ENCODE data around the gene D2HGDH.
"Not testable (repeated sequence)": the region's sequence is repeated elsewhere in the genome, so short reads cannot be mapped to it uniquely, and the experiment has no call there.

Gene D2HGDH

DNA sequence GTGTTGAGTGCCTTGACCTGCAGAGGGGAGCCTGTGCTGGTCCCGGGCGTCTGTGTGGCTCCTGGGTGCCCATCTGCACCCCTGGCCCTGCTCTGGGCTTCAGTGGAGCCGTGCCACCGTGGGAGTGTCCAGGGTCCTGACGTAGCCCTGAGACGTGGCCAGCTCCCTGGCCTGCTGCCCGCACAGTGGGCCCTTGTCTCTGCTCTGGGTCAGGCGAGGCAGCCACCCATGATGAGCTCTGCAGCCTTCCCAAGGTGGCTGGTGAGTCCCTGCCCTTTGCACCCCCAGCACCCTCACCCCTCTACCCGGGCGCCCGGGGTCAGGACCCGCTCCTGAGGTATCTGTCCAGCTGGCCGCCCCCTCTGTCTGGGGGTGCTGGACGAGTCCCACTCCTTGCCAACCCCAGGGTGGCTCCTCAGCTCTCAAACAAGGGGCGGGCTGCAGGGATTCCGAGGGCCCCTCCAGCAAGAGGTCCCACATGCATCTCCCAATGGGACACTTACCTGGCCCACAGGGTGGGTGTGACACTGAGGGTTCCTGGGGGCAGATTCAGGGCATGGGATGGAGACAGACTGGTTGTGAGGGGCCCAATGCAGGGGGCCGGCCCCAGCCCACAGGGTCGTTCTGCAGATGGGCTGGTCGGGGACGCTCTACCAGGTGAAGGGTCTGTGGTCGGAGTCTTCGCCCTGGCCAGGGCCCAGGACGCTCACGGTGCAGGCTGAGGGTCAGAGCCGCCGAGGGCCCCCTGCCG lies 76.9 kb downstream of the D2HGDH start:
- in situ Hi-C loops (cut with HindIII; ENCODE audit: low pct_ligation_motif_present, low pct_unique_long_range_greater_than_20kb, low sequenced_read_pairs), result no loop called here

DNA sequence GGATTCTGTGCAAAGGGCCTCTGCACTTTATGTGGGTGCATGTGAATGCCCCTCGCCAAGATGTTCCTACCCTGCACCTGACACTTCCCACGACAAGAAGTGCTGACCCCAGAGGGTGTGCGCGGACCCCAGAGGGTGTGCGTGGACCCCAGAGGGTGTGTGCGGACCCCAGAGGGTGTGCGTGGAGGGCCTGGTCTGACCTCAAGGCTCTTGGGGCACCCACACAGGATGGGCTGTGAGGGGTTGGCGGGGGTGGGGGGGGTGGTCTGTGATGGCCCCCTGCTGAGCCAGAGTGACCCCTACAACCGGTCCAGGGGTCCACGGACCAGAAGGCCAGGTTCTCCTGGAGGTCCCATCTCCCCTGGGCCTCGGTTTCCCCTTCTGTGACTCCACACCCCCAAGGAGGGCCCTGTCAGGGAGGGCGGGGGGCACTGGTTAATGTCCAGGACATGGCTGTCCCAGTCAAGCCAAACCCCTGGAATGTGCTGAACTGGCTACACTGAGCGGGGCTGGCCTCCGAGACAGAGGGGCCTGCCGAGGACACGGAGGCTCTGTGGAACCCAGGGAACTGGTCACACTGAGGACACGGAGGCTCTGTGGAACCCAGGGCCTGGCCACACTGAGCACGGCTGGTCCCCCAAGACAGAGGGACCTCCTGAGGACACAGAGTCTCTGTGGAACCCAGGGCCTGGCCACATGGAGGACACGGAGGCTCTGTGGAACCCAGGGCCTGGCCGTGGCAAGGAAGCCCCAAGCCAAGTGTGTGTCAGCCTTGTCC lies 77.7 kb downstream of the D2HGDH start:
- in situ Hi-C loops (cut with HindIII; ENCODE audit: low pct_ligation_motif_present, low pct_unique_long_range_greater_than_20kb, low sequenced_read_pairs), result no loop called here
- no peak for DNase-seq

More for the DNA sequence above, 76.9 kb downstream of the D2HGDH start:
- no peak for DNase-seq

DNA sequence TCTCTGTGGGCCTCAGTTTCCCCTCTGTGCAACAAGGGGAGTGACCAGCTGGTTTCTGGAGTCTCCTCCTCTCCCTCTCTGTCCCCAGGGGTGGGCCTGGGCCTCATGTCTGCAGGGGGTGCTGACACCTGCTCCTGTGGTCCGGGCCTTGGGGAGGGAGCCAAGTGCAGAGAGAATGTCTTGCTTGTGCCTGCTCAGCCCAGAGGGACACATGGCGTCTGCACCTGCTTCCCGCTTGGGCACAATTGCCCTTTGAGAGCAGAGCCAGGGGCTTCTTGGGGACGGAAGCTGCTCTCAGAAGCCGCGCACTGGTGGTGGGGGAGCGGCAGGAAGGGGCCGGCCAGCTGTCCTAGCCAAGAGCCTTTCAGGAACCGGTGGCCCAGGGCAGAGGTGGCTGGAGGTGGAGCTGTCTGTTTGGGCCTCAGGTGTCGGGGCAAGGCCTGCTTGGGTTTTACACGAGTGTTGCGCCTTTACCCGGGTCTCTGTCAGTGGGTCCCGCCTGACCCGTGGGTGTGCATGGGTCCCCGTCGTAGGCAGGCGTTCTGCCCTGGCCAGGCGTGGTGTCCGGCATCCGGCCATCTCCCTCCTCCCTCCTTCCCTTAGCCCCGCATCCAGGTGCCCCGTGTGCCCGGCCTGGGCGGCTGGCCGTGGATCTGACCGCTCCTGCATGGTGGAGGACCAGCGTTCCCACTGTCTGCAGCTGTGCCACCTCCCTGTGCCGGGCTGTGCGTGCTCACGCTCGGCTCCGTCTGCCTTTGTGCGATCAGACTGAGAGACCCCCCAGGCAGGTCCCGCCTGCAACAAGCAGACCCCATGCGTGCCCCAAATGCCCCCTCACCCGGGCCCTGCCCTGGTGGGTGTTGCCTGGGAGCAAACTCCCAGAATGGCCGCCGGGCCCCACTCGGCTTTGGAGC lies 78.6 kb downstream of the D2HGDH start:
- no peak for DNase-seq
- in situ Hi-C loops (cut with HindIII; ENCODE audit: low pct_ligation_motif_present, low pct_unique_long_range_greater_than_20kb, low sequenced_read_pairs), result no loop called here

DNA sequence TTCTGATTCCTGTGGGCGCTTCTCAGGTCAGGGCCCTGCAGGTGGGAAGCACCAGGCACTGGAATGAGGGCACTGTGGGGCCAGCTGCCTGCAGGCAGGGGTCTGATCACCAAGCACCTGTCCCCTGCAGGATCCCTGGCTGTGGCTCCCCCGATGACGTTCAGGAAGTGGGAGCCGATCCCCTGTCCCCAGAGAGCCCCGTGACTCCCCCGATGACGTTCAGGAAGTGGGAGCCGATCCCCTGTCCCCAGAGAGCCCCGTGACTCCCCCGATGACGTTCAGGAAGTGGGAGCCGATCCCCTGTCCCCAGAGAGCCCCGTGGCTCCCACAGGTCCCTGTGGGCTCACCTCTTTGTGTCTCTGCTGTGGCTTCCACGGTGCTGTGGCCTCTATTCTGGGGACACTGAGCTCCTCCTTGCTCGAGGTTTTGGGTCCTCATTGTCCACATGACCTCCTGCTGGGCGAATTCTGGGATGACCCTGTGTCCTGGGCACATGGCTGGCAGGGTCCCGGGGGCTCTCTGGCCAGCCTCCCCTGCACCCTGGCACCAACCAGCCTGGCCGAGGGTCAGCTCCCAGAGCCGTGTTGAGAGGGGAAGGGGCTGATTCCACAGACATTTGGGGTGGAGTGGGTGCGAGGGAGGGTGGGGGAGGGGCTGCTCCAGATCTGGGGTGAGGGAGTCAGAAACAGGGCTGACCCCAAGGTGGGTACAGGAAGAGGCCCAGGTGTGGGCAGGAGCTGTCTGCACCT lies 79.4 kb downstream of the D2HGDH start:
- no peak for DNase-seq
- in situ Hi-C loops (cut with HindIII; ENCODE audit: low pct_ligation_motif_present, low pct_unique_long_range_greater_than_20kb, low sequenced_read_pairs), result no loop called here

DNA sequence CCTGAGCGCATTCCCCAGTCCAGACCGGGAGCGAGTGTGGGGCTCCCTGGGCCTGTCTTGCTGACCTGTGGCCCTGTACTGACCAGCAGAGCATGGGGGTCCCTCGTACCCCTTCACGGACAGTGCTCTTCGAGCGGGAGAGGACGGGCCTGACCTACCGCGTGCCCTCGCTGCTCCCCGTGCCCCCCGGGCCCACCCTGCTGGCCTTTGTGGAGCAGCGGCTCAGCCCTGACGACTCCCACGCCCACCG lies 79.9 kb downstream of the D2HGDH start:
- in situ Hi-C loops (cut with HindIII; ENCODE audit: low pct_ligation_motif_present, low pct_unique_long_range_greater_than_20kb, low sequenced_read_pairs), result no loop called here
- no peak for DNase-seq

DNA sequence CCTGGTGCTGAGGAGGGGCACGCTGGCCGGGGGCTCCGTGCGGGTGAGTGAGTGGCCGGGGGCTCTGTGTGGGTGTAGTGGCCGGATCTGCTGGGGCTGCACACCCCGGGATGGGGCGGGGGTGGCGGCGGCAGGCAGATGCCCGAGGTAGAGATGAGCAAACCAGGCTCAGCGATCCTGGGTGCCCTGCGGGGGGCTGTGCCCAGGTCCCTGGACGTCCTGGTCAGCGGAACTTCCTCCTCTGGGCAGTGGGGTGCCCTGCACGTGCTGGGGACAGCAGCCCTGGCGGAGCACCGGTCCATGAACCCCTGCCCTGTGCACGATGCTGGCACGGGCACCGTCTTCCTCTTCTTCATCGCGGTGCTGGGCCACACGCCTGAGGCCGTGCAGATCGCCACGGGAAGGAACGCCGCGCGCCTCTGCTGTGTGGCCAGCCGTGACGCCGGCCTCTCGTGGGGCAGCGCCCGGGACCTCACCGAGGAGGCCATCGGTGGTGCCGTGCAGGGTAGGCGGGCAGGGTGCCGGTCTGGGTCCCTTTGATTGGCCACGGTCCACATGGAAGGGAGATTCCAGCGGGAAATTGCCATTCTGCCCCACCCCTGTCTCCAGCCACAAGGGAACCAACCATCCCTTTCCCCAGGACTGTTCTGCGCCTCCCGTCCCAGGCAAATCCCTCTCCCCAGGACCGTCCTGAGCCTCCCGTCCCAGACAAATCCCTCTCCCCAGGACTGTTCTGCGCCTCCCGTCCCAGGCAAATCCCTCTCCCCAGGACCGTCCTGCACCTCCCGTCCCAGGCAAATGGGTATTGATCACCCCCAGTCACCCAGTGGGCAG lies 80.4 kb downstream of the D2HGDH start:
- no peak for DNase-seq
- in situ Hi-C loops (cut with HindIII; ENCODE audit: low pct_ligation_motif_present, low pct_unique_long_range_greater_than_20kb, low sequenced_read_pairs), result no loop called here

DNA sequence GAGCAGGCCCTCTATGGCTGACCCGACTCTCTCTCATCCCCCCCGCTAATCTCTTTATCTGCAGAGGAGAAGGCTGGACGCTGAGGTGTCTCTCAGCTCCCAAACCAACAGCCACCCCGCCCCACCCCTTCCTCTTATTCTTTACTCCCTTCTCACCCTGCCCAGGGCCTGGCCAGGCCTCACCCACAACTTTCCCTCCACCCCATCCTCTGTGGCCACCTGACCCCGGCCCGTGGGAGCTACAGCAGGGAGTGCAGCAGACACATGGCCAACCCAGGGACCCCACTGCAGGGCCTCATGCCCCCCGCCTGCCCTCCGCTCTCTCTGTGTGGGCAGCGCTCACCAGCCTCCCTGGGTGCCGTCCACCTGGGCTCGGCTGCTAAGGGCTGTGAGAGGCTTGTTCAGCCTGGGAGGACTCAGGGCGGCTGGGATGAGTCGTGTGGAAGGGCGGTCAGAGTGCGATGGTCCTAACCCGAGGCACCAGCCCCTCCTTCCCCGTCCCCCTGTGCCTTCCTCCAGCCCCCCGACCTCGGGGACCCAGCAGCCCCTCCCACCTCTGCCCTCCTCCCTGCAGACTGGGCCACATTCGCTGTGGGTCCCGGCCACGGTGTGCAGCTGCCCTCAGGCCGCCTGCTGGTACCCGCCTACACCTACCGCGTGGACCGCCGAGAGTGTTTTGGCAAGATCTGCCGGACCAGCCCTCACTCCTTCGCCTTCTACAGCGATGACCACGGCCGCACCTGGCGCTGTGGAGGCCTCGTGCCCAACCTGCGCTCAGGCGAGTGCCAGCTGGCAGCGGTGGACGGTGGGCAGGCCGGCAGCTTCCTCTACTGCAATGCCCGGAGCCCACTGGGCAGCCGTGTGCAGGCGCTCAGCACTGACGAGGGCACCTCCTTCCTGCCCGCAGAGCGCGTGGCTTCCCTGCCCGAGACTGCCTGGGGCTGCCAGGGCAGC lies 81.3 kb downstream of the D2HGDH start:
- in situ Hi-C loops (cut with HindIII; ENCODE audit: low pct_ligation_motif_present, low pct_unique_long_range_greater_than_20kb, low sequenced_read_pairs), result no loop called here
- DNase-seq, result no peak

DNA sequence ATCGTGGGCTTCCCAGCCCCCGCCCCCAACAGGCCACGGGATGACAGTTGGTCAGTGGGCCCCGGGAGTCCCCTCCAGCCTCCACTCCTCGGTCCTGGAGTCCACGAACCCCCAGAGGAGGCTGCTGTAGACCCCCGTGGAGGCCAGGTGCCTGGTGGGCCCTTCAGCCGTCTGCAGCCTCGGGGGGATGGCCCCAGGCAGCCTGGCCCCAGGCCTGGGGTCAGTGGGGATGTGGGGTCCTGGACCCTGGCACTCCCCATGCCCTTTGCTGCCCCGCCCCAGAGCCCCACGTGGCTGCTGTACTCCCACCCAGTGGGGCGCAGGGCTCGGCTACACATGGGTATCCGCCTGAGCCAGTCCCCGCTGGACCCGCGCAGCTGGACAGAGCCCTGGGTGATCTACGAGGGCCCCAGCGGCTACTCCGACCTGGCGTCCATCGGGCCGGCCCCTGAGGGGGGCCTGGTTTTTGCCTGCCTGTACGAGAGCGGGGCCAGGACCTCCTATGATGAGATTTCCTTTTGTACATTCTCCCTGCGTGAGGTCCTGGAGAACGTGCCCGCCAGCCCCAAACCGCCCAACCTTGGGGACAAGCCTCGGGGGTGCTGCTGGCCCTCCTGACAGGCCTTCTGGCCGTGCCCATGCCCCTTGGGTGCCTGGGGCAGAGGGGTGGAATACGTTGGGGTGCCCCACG lies 82.1 kb downstream of the D2HGDH start:
- in situ Hi-C loops (cut with HindIII; ENCODE audit: low pct_ligation_motif_present, low pct_unique_long_range_greater_than_20kb, low sequenced_read_pairs), result no loop called here
- DNase-seq, result no peak

DNA sequence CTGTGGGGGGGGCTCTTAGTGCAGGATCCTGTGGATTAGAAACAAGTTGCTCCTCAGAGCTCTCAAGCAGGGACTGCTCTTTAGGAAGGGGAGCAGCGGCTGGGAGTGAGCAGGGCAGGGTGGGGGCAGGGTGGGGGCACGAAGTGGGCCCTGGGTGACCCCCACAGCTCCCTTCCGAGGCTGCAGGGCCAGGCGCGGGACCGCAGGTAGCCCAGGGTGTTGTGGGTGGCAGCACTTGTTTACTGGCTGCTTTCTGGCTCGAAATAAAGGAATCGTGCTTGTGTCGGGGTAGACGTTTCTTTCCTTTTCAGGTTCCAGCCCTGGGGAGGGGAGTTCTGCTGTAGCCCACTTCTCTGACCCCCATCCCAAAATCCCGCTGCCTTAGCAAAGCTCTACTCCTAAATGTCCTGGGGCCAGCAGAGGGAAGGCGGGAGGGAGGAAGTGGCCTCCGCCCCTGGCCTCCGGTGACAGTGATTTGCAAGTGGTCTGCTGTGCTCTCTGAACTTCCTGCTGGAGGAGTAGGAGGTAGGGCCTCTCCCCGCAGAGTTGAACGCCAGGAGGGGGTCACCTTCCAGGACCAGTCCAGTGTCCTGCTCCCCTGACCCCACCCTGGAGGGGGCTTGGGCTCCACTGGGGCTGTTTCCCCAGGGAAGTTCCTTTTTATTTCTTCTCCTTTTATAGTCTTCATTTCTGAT lies 82.8 kb downstream of the D2HGDH start:
- in situ Hi-C loops (cut with HindIII; ENCODE audit: low pct_ligation_motif_present, low pct_unique_long_range_greater_than_20kb, low sequenced_read_pairs), result no loop called here
- no peak for DNase-seq

DNA sequence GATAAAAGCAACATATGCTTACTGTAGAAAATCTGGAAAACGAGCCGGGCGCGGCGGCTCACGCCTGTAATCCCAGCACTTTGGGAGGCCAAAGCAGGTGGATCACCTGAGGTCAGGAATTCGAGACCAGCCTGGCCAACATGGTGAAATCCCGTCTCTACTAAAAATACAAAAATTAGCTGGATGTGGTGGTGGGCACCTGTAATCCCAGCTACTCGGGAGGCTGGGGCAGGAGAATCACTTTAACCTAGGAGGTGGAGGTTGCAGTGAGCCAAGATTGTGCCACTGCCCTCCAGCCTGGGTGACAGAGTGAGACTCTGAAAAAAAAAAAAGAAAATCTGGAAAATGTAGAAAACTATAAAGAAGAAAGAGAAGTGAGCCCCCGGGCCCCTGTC lies 83.4 kb downstream of the D2HGDH start:
- DNase-seq; in situ Hi-C loops (cut with HindIII; ENCODE audit: low pct_ligation_motif_present, low pct_unique_long_range_greater_than_20kb, low sequenced_read_pairs): not testable (repeated sequence)

Data from ACHN (cell line).